ENCODE measurements around the gene ZXDC.

Gene ZXDC

DNA sequence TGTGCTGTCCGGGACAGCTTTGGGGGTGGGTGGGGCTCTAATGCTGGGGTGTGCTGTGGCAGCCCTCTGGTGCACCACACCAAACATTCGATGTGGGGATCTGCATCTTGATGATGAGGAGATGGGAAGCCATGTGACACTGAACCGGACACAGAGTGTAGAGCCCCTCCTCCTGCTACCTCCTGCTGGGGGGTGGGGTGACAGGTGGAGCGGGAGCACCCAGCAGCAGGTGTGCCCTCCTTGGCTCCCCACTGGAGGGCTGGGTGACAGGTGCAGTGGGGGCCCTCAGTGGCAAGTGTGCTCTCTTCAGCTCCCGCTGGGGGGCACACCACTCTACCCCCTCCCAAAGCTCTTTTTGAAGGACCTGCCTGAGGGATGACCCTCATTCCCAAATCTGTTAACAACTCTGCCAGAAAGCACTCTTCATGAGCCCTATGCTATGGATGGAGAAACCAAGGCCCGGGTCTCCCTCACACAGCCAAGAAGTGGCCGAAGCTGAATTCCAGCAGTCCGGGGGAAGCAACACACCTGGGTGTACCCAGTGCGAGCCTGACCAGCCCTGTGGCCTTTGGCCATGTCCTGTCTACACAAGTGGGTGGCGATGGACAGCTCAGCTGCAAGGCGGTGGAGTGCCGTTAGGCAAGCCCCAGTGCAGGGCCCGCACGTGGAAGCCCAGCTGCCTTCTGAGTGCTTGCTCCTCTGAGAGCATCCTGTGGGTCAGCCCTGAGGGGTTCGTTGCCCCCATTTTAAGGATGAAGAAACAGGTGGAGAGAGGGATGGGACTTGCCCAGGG lies 42.5 kb upstream of the ZXDC start:
- TF ChIP-seq TAF1 (IDR thresholded peaks at IDR 0.05; ENCODE audit: borderline replicate concordance, low read depth, low read length) (no peak), POLR2A (IDR thresholded peaks at IDR 0.05; ENCODE audit: low read depth, low read length) (no peak), POLR2AphosphoS5 (IDR thresholded peaks at IDR 0.05; ENCODE audit: low read depth, low read length) (no peak)
- FAIRE-seq (no peak), DNase-seq (ENCODE audit: insufficient read length) (no peak)

DNA sequence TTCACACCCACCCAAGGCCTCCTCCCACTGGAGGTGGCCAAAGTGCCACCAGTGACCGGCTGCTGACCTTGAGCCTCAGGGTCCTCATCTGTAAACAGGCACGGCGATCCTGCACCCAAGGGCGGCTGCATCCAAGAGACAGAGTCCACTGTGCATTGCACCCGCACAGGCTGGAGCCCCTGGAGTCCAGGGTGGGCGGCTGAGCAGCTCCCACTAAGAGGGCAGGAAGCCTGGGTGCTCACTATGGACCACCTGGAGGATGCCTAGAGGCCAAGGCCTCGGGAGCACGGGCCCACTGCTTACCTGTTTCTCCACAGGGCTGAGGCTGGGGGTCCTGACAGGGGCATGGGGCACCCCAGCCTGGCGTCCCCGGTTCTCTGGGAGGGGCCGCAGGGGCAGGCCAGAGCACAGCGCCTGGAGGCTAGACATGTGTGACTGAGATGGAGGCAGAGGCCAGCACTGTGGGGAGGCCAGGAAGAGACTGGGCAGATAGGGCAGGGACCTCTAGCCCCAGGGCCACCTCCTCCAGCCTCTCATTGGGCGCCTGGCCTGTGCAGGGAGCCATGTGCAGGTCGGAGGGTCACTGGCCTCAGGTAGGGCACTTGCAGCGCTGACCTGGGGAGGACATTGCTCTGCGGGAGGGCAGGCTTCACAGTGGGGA lies 41.7 kb upstream of the ZXDC start, which contains the start of gene UROC1:
Gene UROC1 (minus strand): TSS at position 483 of the 661 bp plus-strand sequence. CDS start 54 bp downstream, at position 429.
- FAIRE-seq: no peak
- no peak for DNase-seq (ENCODE audit: insufficient read length)
- TF ChIP-seq POLR2AphosphoS5 (IDR thresholded peaks at IDR 0.05; ENCODE audit: low read depth, low read length): no peak
- TF ChIP-seq TAF1 (IDR thresholded peaks at IDR 0.05; ENCODE audit: borderline replicate concordance, low read depth, low read length): no peak

DNA sequence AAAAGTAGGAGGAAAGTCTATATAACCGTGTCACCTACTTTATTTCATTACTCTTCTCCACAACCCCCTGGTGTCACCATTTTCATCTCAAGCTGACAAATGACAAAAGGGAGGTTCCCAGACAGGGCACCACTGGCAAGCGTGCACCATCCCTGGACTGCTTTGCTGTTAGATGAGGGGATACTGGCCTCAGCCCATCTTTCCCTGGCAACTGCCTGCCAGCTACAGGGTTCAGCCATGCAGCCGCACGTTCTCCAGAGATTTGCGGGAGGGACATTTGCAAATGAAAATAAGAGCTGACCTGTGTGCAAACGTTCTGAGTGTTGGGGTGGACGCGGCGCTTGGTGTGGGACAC lies 41.2 kb upstream of the ZXDC start:
- DNase-seq (ENCODE audit: insufficient read length): no peak
- no peak for FAIRE-seq
- TF ChIP-seq TAF1 (IDR thresholded peaks at IDR 0.05; ENCODE audit: borderline replicate concordance, low read depth, low read length) (no peak), POLR2A (IDR thresholded peaks at IDR 0.05; ENCODE audit: low read depth, low read length) (no peak), POLR2AphosphoS5 (IDR thresholded peaks at IDR 0.05; ENCODE audit: low read depth, low read length) (no peak)

DNA sequence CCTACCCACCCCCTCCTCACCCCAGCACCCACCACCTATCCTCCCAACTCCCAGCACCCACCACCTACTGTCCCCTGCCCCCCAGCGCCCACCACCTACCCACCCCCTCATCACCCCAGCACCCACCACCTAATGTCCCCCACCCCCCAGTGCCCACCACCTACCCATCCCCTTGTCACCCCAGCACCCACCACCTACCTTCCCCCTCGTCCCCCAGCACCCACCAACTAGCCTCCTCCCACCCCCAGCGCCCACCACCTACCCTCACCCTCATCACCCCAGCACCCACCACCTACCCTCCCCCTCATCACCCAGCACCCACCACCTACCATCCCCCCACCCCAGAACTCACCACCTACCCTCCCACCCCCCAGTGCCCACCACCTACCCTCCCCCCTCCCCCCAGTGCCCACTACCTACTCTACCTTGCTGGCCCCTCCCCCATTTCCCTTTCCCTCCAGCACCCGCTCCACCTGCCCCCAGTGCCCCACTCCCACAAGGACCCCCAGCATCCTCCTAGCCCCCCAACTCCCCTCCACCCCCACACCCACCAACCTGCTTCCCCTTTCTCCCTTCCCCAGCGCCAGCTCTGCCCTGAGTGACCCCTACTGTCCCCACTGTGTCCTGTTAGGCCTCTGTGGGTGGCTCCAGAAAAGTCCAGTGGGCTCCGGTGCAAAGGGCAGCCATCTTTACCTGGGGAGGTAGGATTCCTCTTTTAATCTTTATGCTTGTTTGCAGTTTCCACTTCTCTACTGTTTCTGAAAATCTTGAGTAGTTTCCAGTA lies 40.7 kb upstream of the ZXDC start:
- TF ChIP-seq POLR2A (IDR thresholded peaks at IDR 0.05; ENCODE audit: low read depth, low read length) (no peak), POLR2AphosphoS5 (IDR thresholded peaks at IDR 0.05; ENCODE audit: low read depth, low read length) (no peak), TAF1 (IDR thresholded peaks at IDR 0.05; ENCODE audit: borderline replicate concordance, low read depth, low read length) (no peak)
- no peak for DNase-seq (ENCODE audit: insufficient read length)
- FAIRE-seq: no peak

DNA sequence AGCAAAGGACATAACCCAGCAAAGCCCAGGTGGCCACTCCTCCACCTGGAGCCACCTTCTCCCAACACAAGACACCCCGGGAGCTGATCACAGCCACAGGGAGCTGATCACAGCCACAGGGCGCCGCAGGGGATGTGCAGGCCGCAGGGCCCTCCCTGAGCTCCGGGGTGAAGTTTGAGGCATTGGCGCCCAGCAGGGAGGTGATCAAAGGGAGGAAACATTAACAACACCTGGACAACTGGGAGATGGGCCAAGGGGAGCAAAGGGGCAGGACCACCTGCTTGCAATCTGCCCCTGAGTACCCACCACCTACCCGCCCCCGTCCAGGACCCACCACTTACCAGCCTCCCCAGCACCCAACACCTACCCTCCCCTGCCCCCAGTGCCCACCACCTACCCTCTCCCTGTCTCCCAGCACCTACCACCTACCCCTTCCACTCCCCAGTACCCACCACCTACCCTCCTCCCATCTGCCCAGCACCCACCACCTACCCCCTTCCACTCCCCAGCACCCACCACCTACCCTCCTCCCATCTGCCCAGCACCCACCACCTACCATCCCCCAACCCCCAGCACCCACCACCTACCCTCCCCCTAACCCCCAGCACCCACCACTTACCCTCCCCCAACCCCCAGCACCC lies 39.5 kb upstream of the ZXDC start:
- TF ChIP-seq POLR2A (IDR thresholded peaks at IDR 0.05; ENCODE audit: low read depth, low read length): no peak
- TF ChIP-seq POLR2AphosphoS5 (IDR thresholded peaks at IDR 0.05; ENCODE audit: low read depth, low read length): no peak
- TF ChIP-seq TAF1 (IDR thresholded peaks at IDR 0.05; ENCODE audit: borderline replicate concordance, low read depth, low read length): no peak
- DNase-seq (ENCODE audit: insufficient read length): no peak
- no peak for FAIRE-seq

DNA sequence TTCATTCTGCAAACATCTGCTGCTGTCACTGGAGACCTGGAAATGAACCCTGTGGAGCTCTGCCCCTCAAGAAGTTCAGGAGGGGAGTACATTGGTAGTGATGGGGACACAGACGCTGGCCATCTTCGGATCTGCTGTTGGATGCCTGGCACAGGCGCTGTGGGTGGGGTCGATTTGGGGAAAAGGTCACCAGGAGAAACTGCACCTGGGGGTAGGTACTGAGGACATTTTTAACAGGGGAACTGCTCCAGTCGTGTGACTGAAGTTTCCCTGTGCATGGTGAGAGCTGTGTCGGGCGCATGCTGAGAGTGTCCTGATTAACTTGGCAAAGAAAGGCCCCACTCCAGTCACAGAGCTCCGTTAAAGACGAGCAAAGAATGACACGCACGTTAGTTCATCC lies 38.5 kb upstream of the ZXDC start:
- no peak for FAIRE-seq
- DNase-seq (ENCODE audit: insufficient read length): no peak
- no peak for TF ChIP-seq TAF1 (IDR thresholded peaks at IDR 0.05; ENCODE audit: borderline replicate concordance, low read depth, low read length)
- TF ChIP-seq POLR2A (IDR thresholded peaks at IDR 0.05; ENCODE audit: low read depth, low read length): no peak
- no peak for TF ChIP-seq POLR2AphosphoS5 (IDR thresholded peaks at IDR 0.05; ENCODE audit: low read depth, low read length)

DNA sequence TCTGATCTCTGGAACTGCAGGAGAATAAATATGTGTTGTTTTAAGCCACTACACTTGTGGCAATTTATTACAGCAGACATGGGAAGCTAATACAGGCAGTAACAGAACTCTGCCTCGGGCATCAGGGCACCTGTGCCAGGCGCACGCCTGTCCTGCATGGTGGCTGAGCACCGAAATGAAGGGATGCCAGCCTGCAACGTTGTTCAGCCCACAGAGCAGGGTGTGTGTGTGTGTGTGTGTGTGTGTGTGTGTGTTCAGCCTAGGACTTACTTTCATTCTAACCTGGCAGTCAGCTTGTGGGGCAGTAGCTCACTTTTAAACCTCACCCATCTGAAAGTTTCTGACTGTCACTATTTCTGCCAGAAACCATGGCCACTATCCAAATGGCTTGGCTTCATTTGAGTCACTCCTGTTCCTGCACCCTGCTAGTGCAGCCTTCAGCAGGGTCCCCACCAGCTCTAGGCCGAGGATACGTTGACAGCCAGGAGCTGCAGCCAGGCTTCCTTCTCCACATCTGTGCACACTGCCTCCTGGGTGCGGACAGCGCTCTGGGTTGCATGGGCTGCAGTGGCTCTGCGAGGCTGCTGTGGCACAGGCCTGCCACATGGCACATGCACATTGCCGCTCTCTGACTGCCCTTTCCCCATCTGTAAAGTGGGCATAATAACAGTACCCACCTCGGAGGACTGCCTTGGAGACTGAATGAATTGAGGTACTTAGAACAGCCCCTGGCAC lies 37.4 kb upstream of the ZXDC start:
- DNase-seq (ENCODE audit: insufficient read length): no peak
- TF ChIP-seq POLR2AphosphoS5 (IDR thresholded peaks at IDR 0.05; ENCODE audit: low read depth, low read length): no peak
- no peak for TF ChIP-seq TAF1 (IDR thresholded peaks at IDR 0.05; ENCODE audit: borderline replicate concordance, low read depth, low read length)
- TF ChIP-seq POLR2A (IDR thresholded peaks at IDR 0.05; ENCODE audit: low read depth, low read length): no peak
- FAIRE-seq: no peak

DNA sequence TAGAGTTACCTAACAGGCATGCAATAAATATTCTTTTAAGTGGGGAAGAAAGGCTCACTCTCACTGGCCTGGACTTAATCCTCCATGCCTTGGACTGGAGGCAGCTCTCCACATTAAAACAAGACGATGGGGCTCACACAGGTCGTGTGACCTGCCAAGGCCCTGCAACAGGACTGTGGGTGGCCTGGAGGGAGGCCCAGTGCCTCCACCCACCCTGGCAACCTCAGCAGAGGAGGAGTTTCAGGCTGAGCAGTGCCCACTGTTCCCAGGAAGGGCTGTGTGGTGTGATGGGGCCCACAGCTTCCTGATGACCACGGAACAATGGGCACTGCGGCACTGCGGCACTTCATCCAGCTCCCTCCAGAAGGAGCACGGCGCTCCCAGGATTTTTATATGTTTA lies 36.3 kb upstream of the ZXDC start:
- FAIRE-seq (no peak), DNase-seq (ENCODE audit: insufficient read length) (no peak)
- no peak for TF ChIP-seq TAF1 (IDR thresholded peaks at IDR 0.05; ENCODE audit: borderline replicate concordance, low read depth, low read length)
- no peak for TF ChIP-seq POLR2AphosphoS5 (IDR thresholded peaks at IDR 0.05; ENCODE audit: low read depth, low read length)
- TF ChIP-seq POLR2A (IDR thresholded peaks at IDR 0.05; ENCODE audit: low read depth, low read length): no peak

DNA sequence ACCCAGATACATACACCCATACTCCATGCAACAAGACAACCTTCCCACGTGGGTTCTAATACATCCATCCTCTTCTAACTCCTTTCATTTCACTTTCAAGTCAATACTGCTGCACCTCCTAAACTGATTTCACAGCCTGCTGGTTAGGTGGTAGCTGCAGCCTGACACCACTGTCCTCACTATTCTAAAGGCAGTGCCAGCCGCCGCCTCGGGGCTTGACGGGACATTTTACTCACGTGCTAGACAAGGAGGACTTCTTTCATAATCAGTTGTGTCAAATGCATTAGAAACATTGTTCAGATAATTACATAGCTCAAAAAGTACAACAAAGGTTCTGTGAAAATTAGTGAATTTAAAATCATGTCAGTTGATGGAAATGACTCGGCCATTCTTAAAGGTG lies 35.6 kb upstream of the ZXDC start:
- FAIRE-seq: no peak

DNA sequence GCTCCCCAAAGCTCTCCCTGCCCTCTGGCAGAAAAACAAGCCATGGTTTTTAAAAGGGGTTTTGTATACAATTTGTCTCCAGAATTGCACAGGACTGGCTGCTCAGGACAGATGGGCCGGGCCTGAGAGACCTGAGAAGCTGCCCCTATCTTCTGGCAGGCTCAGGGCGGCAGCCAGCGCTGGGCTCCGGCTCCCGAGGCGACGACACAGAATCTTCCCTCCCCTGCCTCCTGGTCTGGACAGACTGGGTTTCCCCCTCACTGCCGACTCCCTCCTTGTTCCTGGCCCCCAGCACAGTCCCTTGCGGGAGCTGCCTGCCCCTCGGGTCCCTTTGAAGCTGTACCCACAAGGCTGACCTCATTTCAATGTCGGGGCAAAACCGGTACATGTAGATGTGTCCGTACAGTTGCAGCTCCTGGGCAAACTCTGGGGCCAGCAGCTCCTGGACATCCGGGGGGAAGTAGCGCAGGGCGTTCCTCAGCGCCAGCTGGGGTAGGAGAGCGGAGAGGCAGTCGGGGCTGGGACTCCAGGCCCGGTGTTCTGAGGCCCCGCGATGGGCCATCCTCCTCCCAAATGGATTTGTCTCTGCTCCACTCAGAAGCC lies 34.7 kb upstream of the ZXDC start:
- DNase-seq (ENCODE audit: insufficient read length) (no peak), FAIRE-seq (no peak)
- TF ChIP-seq TAF1 (IDR thresholded peaks at IDR 0.05; ENCODE audit: borderline replicate concordance, low read depth, low read length): no peak

More for the DNA sequence above, 35.6 kb upstream of the ZXDC start:
- no peak for DNase-seq (ENCODE audit: insufficient read length)
- TF ChIP-seq TAF1 (IDR thresholded peaks at IDR 0.05; ENCODE audit: borderline replicate concordance, low read depth, low read length) (no peak), POLR2AphosphoS5 (IDR thresholded peaks at IDR 0.05; ENCODE audit: low read depth, low read length) (no peak)

All from GM12892 (cell line).